HepG2 (cell line): ENCODE results near the gene YPEL3. TPM values are rescaled to one million over a fixed set of nuclear protein-coding genes. Genes with fewer than 3 reads are reported as not detected.
A peak's percentile ranks its signal among the peaks of the same experiment; 100 is the strongest.

Experiments
- AFF4 ChIP-seq: sonication (generic); formaldehyde crosslinking; IDR thresholded peaks from 2 replicates; pipeline ENCODE4 v1.4.0; 2020; ENCODE audit warnings: missing genetic modification reagents
- ATF7 ChIP-seq, 2 experiments: fragments of 450-650 bp in 1 of 2; sonication (generic) in 1 of 2; formaldehyde crosslinking in 1 of 2; IDR thresholded peaks; 2 replicates each; pipeline versions ENCODE4 v1.4.0 to v1.6.1; 2016 to 2020; ENCODE audit warnings: antibody characterized with exemption in 1 of 2, mild to moderate bottlenecking in 1 of 2, missing genetic modification reagents in 1 of 2
- CTCF ChIP-seq: sonication (generic); formaldehyde crosslinking; IDR thresholded peaks from 2 replicates; pipeline ENCODE4 v1.5.0; 2020; ENCODE audit warnings: mild to moderate bottlenecking, missing genetic modification reagents, moderate library complexity
- DNMT3B ChIP-seq: conservative IDR thresholded peaks from 2 replicates; pipeline ENCODE4 v1.6.1; 2016; ENCODE audit warnings: missing biosample characterization, control low read depth
- FOXP4 ChIP-seq: sonication (generic); formaldehyde crosslinking; IDR thresholded peaks from 2 replicates; pipeline ENCODE4 v1.4.0; 2020; ENCODE audit warnings: missing genetic modification reagents
- GTF2F1 ChIP-seq: fragments of 150-350 bp; IDR thresholded peaks from 2 replicates; pipeline ENCODE4 v1.6.1; 2014; ENCODE audit warnings: low read length
- MXD4 ChIP-seq: IDR thresholded peaks from 2 replicates; pipeline ENCODE4 v1.6.1; 2016; ENCODE audit warnings: mild to moderate bottlenecking, missing biosample characterization, missing genetic modification reagents
- SOX6 ChIP-seq, 2 experiments: fragments of 450-650 bp in 1 of 2; sonication (generic) in 1 of 2; formaldehyde crosslinking in 1 of 2; IDR thresholded peaks; 2 replicates each; pipeline versions ENCODE4 v1.4.0 to v1.6.1; 2017 to 2020; ENCODE audit warnings: antibody characterized with exemption in 1 of 2, mild to moderate bottlenecking in 1 of 2, missing genetic modification reagents in 1 of 2
- TCF7 ChIP-seq: sonication (generic); IDR thresholded peaks from 2 replicates; pipeline ENCODE4 v1.6.1; 2016; ENCODE audit warnings: antibody characterized with exemption, low read depth
- THAP9 ChIP-seq: sonication (generic); formaldehyde crosslinking; IDR thresholded peaks from 2 replicates; pipeline ENCODE4; 2020; ENCODE audit warnings: missing genetic modification reagents, mild to moderate bottlenecking, borderline replicate concordance
- ZBTB14 ChIP-seq: sonication (generic); formaldehyde crosslinking; IDR thresholded peaks from 2 replicates; pipeline ENCODE4 v1.4.0; 2020; ENCODE audit warnings: missing genetic modification reagents
- ZNF230 ChIP-seq: sonication (generic); formaldehyde crosslinking; IDR thresholded peaks from 2 replicates; pipeline ENCODE4 v1.4.0; 2020; ENCODE audit warnings: mild to moderate bottlenecking, missing genetic modification reagents
- ZNF558 ChIP-seq: sonication (generic); formaldehyde crosslinking; IDR thresholded peaks from 2 replicates; pipeline ENCODE4 v1.9.0; 2022; ENCODE audit warnings: mild to moderate bottlenecking, missing genetic modification reagents, borderline replicate concordance
- ZNF572 ChIP-seq: sonication (generic); formaldehyde crosslinking; IDR thresholded peaks from 2 replicates; pipeline ENCODE4 v1.5.1; 2020; ENCODE audit warnings: mild to moderate bottlenecking, missing genetic modification reagents
- ZNF605 ChIP-seq: sonication (generic); formaldehyde crosslinking; IDR thresholded peaks from 2 replicates; pipeline ENCODE4 v1.8.0; 2022; ENCODE audit warnings: mild to moderate bottlenecking, missing genetic modification reagents
- ZNF781 ChIP-seq: sonication (generic); formaldehyde crosslinking; IDR thresholded peaks from 2 replicates; pipeline ENCODE4 v1.5.1; 2020; ENCODE audit warnings: borderline replicate concordance, mild to moderate bottlenecking, missing genetic modification reagents; ENCODE audit errors: not compliant biosample characterization
- polyA plus RNA-seq, 8 experiments: library from polyadenylated mRNA; depleted of rRNA in 3 of 8; stranded (reverse) in 7 of 8; unstranded in 1 of 8; fragments of >200 nt; fragmentation: Illumina TruSeq in 4 of 8; extraction: Trizol in 4 of 8; gene quantifications; 2 replicates each; pipeline versions ENCODE4 v1.2.1 to v1.2.3, GENCODE V29; 2011 to 2016; ENCODE audit warnings: low read depth in 4 of 8, missing spikeins in 1 of 8, mixed read lengths in 1 of 8; ENCODE audit not compliant: insufficient read depth in 1 of 8
- total RNA-seq, 5 experiments: library from RNA; depleted of rRNA; stranded (reverse); fragments of >200 nt; fragmentation: Illumina TruSeq; extraction: Trizol; gene quantifications; 2 replicates each; pipeline ENCODE4 v1.2.3, GENCODE V29; 2016; ENCODE audit warnings: low read depth in 1 of 5

YPEL3 gene
- total and polyA plus RNA-seq, 2 of the 13 experiments (the other 11 are each of a cell fraction or from before 2014, with no cell fraction given), result 5.4 to 47.0 TPM

GRCh38 chr16:30092373-30093010, 3.5 kb downstream of the YPEL3 start (continued):
- TF ChIP-seq THAP9 (CRISPR knock-in tag) (peak; percentile 75; the same call in 1 of the 2 replicates), ZNF781 (CRISPR knock-in tag) (no peak), TCF7 (peak; percentile 72), GTF2F1 (no peak), ZNF230 (CRISPR knock-in tag) (peak; percentile 93; the same call in 1 of the 2 replicates), CTCF (peak; percentile 94), MXD4 (peak; percentile 25; the same call in 1 of the 2 replicates), ZNF605 (CRISPR knock-in tag) (peak; percentile 85), ZNF558 (CRISPR knock-in tag) (peak; percentile 96), ATF7 (IDR thresholded peaks at IDR 0.05) (no peak), ATF7 (CRISPR knock-in tag; IDR thresholded peaks at IDR 0.05) (0 out of 2 replicates have a peak, but pooled peaks have one; percentile 45), DNMT3B (no peak), AFF4 (CRISPR knock-in tag) (no peak), SOX6 (IDR thresholded peaks at IDR 0.05) (no peak), SOX6 (CRISPR knock-in tag; IDR thresholded peaks at IDR 0.05) (peak; percentile 88), FOXP4 (CRISPR knock-in tag) (no peak; the same call in 1 of the 2 replicates), ZBTB14 (CRISPR knock-in tag) (0 out of 2 replicates have a peak, but pooled peaks have one; percentile 35), ZNF572 (CRISPR knock-in tag) (0 out of 2 replicates have a peak, but pooled peaks have one; percentile 16)
